H1 (cell line): ENCODE measurements around the gene TOM1L2. TPM values are rescaled to one million over a fixed set of nuclear protein-coding genes. Genes with fewer than 3 reads are reported as not detected.

Source experiments
- CTCF ChIA-PET: fragments of 300-600 bp; sonication (Branson Sonifier 250); formaldehyde crosslinking; loops from one replicate; lab custom pipeline; 2021; ENCODE audit not compliant: partially characterized antibody; lab: Charles Lee
- POLR2A ChIA-PET: fragments of 300-600 bp; sonication (Branson Sonifier 250); formaldehyde crosslinking; loops from one replicate; lab custom pipeline; 2021; ENCODE audit warnings: inconsistent platforms; ENCODE audit not compliant: partially characterized antibody; lab: Charles Lee
- DNase-seq, 2 experiments: peaks; one replicate each; pipeline versions ENCODE4 v3.0.0 to v3.0.0-alpha.2; 2010 to 2022; ENCODE audit warnings: low spot score in 2 of 2, low read depth in 1 of 2, mixed read lengths in 1 of 2
- FAIRE-seq: peaks from 2 replicates; lab custom pipeline; 2011; peaks lifted over from hg19 to GRCh38; lab: Jason Lieb, UNC
- H2AFZ ChIP-seq: 2 replicates; pipeline ENCODE4 v1.8.1; 2012; ENCODE audit warnings: low read length, inconsistent platforms
- H2AK5ac ChIP-seq: 2 replicates; pipeline ENCODE4 v1.6.1; 2013; ENCODE audit warnings: low read depth, low read length
- H2BK120ac ChIP-seq: replicated peaks from 2 replicates; pipeline ENCODE3; 2013; ENCODE audit warnings: low read depth, low read length, inconsistent platforms
- H2BK12ac ChIP-seq: 2 replicates; pipeline ENCODE4 v1.6.1; 2013; ENCODE audit warnings: low read depth, low read length
- H2BK15ac ChIP-seq: 2 replicates; pipeline ENCODE4 v1.6.1; 2013; ENCODE audit warnings: low read length
- H2BK20ac ChIP-seq: 2 replicates; pipeline ENCODE4 v1.6.1; 2013; ENCODE audit warnings: low read length
- H2BK5ac ChIP-seq: 2 replicates; pipeline ENCODE4 v1.6.1; 2013; ENCODE audit warnings: low read depth, low read length
- H3K14ac ChIP-seq: 2 replicates; pipeline ENCODE4 v1.6.1; 2013; ENCODE audit warnings: inconsistent platforms; ENCODE audit not compliant: insufficient read length
- H3K18ac ChIP-seq: 2 replicates; pipeline ENCODE4 v1.6.1; 2013; ENCODE audit warnings: low read length; ENCODE audit errors: extremely low read depth
- H3K23ac ChIP-seq: 2 replicates; pipeline ENCODE4 v1.6.1; 2013; ENCODE audit warnings: inconsistent platforms; ENCODE audit not compliant: insufficient read length
- H3K23me2 ChIP-seq: 2 replicates; pipeline ENCODE4 v1.6.1; 2013; ENCODE audit warnings: low read depth, low read length
- H3K27ac ChIP-seq: 2 replicates; pipeline ENCODE4 v1.6.1; 2011; ENCODE audit warnings: low read depth, low read length, inconsistent platforms
- H3K27me3 ChIP-seq, 4 experiments: replicated peaks in 1 of 4; 1 replicate in 1 of 4; 2 replicates in 3 of 4; pipeline versions ENCODE4 v1.6.1 to v1.8.1; 2011 to 2013; ENCODE audit warnings: low read length in 3 of 4, mild to moderate bottlenecking in 3 of 4, inconsistent platforms in 2 of 4, mixed read lengths in 2 of 4, moderate library complexity in 1 of 4; ENCODE audit not compliant: control insufficient read depth in 3 of 4, insufficient read depth in 3 of 4; ENCODE audit errors: extremely low read depth in 1 of 4
- H3K36me3 ChIP-seq, 4 experiments: 2 replicates each; pipeline versions ENCODE4 v1.6.1 to v1.8.1; 2011 to 2013; ENCODE audit warnings: mild to moderate bottlenecking in 4 of 4, low read length in 3 of 4, moderate library complexity in 2 of 4, control low read depth in 1 of 4, inconsistent platforms in 1 of 4; ENCODE audit not compliant: insufficient read depth in 4 of 4, control insufficient read depth in 2 of 4
- H3K4ac ChIP-seq: replicated peaks from 2 replicates; pipeline ENCODE3; 2013; ENCODE audit warnings: low read length, low read depth, mixed read lengths, inconsistent platforms; ENCODE audit not compliant: insufficient read length
- H3K4me1 ChIP-seq, 4 experiments: replicated peaks in 1 of 4; 1 replicate in 1 of 4; 2 replicates in 3 of 4; pipeline versions ENCODE4 v1.6.1 to v1.8.1; 2011 to 2013; ENCODE audit warnings: low read length in 3 of 4, inconsistent platforms in 2 of 4, mixed read lengths in 1 of 4; ENCODE audit not compliant: insufficient read depth in 4 of 4, control insufficient read depth in 3 of 4
- H3K4me2 ChIP-seq, 2 experiments: 2 replicates each; pipeline versions ENCODE4 v1.6.1 to v1.8.1; 2011 to 2013; ENCODE audit warnings: low read depth in 2 of 2, low read length in 2 of 2, control low read depth in 1 of 2, inconsistent platforms in 1 of 2, mild to moderate bottlenecking in 1 of 2; ENCODE audit not compliant: insufficient read depth in 1 of 2
- H3K4me3 ChIP-seq, 4 experiments: fragments of 200-600, 300-600 bp in 1 of 4; sonication (generic), shearing (Covaris generic), sonication (Bioruptor Twin) in 1 of 4; 2 replicates each; pipeline versions ENCODE4 v1.5.1 to v1.8.1; 2011 to 2016; ENCODE audit warnings: low read length in 4 of 4, low read depth in 3 of 4, control low read depth in 2 of 4, inconsistent platforms in 2 of 4, mild to moderate bottlenecking in 2 of 4, mixed read lengths in 1 of 4, moderate library complexity in 1 of 4; ENCODE audit not compliant: insufficient read depth in 2 of 4; ENCODE audit errors: extremely low read depth in 1 of 4
- H3K56ac ChIP-seq: replicated peaks from 2 replicates; pipeline ENCODE3; 2013; ENCODE audit warnings: low read depth, mild to moderate bottlenecking, mixed read lengths, low read length, inconsistent platforms; ENCODE audit not compliant: insufficient read length
- H3K79me1 ChIP-seq: 2 replicates; pipeline ENCODE4 v1.6.1; 2013; ENCODE audit warnings: low read depth, low read length, control low read depth
- H3K79me2 ChIP-seq, 2 experiments: 2 replicates each; pipeline versions ENCODE4 v1.6.1 to v1.8.1; 2012 to 2013; ENCODE audit warnings: low read length in 2 of 2, mild to moderate bottlenecking in 2 of 2, inconsistent platforms in 1 of 2; ENCODE audit not compliant: insufficient read depth in 2 of 2, control insufficient read depth in 1 of 2
- H3K9ac ChIP-seq, 4 experiments: replicated peaks in 1 of 4; 1 replicate in 1 of 4; 2 replicates in 3 of 4; pipeline versions ENCODE4 v1.6.1 to v1.8.1; 2011 to 2013; ENCODE audit warnings: low read depth in 3 of 4, low read length in 3 of 4, control low read depth in 2 of 4, mild to moderate bottlenecking in 2 of 4, moderate library complexity in 2 of 4, inconsistent platforms in 1 of 4; ENCODE audit errors: extremely low read depth in 1 of 4
- H3K9me3 ChIP-seq, 2 experiments: 2 replicates each; pipeline versions ENCODE4 v1.6.1 to v1.8.1; 2012 to 2013; ENCODE audit warnings: mild to moderate bottlenecking in 2 of 2, moderate library complexity in 2 of 2, control low read depth in 1 of 2, inconsistent platforms in 1 of 2, low read depth in 1 of 2, low read length in 1 of 2, mixed read lengths in 1 of 2; ENCODE audit not compliant: insufficient read depth in 2 of 2
- H4K20me1 ChIP-seq, 2 experiments: replicated peaks in 1 of 2; 2 replicates each; pipeline versions ENCODE3 to v1.8.1; 2011 to 2013; ENCODE audit warnings: inconsistent platforms in 2 of 2, low read length in 2 of 2, mild to moderate bottlenecking in 1 of 2; ENCODE audit not compliant: insufficient read depth in 2 of 2, control insufficient read depth in 1 of 2
- H4K5ac ChIP-seq: 2 replicates; pipeline ENCODE4 v1.6.1; 2013; ENCODE audit warnings: low read length, low read depth, mixed read lengths, inconsistent platforms; ENCODE audit not compliant: insufficient read length
- H4K8ac ChIP-seq: 2 replicates; pipeline ENCODE4 v1.8.0; 2013; ENCODE audit warnings: mild to moderate bottlenecking, moderate library complexity, low read length, inconsistent platforms; ENCODE audit not compliant: insufficient read depth; ENCODE audit errors: extremely low read depth
- H4K91ac ChIP-seq: replicated peaks from 2 replicates; pipeline ENCODE3; 2013; ENCODE audit warnings: low read length, mixed read lengths, inconsistent platforms; ENCODE audit not compliant: insufficient read length
- ATF2 ChIP-seq: IDR thresholded peaks from 2 replicates; pipeline ENCODE4 v1.6.1; 2012; ENCODE audit warnings: low read length, inconsistent platforms
- EGR1 ChIP-seq: IDR thresholded peaks from 2 replicates; pipeline ENCODE4 v1.6.1; 2011; ENCODE audit warnings: low read depth, low read length, borderline replicate concordance
- JUND ChIP-seq: IDR thresholded peaks from 2 replicates; pipeline ENCODE4 v1.6.1; 2011; ENCODE audit warnings: mild to moderate bottlenecking, improper control_type of control experiment, low read length
- KDM4A ChIP-seq: IDR thresholded peaks from one replicate; pipeline ENCODE4 v1.7.1; 2012; ENCODE audit warnings: low read depth, mild to moderate bottlenecking, moderate library complexity, low read length, inconsistent platforms; ENCODE audit not compliant: severe bottlenecking
- NANOG ChIP-seq: IDR thresholded peaks from 2 replicates; pipeline ENCODE4 v1.6.1; 2011; ENCODE audit warnings: low read length, low read depth, mild to moderate bottlenecking, inconsistent platforms; ENCODE audit not compliant: insufficient read depth, poor library complexity, severe bottlenecking
- NRF1 ChIP-seq: IDR thresholded peaks from 2 replicates; pipeline ENCODE4 v1.6.1; 2011; ENCODE audit warnings: mild to moderate bottlenecking, low read depth, low read length, improper control_type of control experiment
- POLR2A ChIP-seq, 2 experiments: IDR thresholded peaks; 1 replicate in 1 of 2; 2 replicates in 1 of 2; pipeline ENCODE4 v1.6.1; 2011; ENCODE audit warnings: low read depth in 2 of 2, low read length in 2 of 2, mild to moderate bottlenecking in 2 of 2; ENCODE audit errors: control extremely low read depth in 1 of 2
- POU5F1 ChIP-seq: IDR thresholded peaks from 2 replicates; pipeline ENCODE4 v1.6.1; 2011; ENCODE audit warnings: low read depth, mild to moderate bottlenecking, low read length, moderate library complexity
- SAP30 ChIP-seq: fragments of 300-600 bp; sonication (generic); IDR thresholded peaks from 2 replicates; pipeline ENCODE4 v1.7.1; 2012; ENCODE audit warnings: low read length, moderate library complexity, mild to moderate bottlenecking, inconsistent platforms; ENCODE audit not compliant: insufficient read depth, insufficient replicate concordance
- TAF7 ChIP-seq: optimal IDR thresholded peaks from 2 replicates; pipeline ENCODE3; 2011; ENCODE audit warnings: low read depth, mild to moderate bottlenecking, inconsistent platforms, low read length, moderate library complexity, borderline replicate concordance
- TEAD4 ChIP-seq: IDR thresholded peaks from 2 replicates; pipeline ENCODE4 v1.6.1; 2012; ENCODE audit warnings: low read depth, low read length, inconsistent platforms, mixed read lengths
- WGBS, 2 experiments: shearing (Covaris generic) in 1 of 2; methylation state at CpG; one replicate each; pipeline versions ENCODE4 v1.1.6 to v1.1.7; 2013 to 2015; ENCODE audit warnings: low lambda C conversion rate in 2 of 2, mixed read lengths in 2 of 2, inconsistent platforms in 1 of 2, low coverage in 1 of 2, missing lambda C conversion rate in 1 of 2; ENCODE audit not compliant: insufficient replicate concordance in 2 of 2, insufficient coverage in 1 of 2, insufficient read length in 1 of 2; ENCODE audit errors: extremely low coverage in 1 of 2, missing lambda C conversion rate in 1 of 2; 5-methylcytosine and 5-hydroxymethylcytosine counted together
- polyA plus RNA-seq, 7 experiments: library from polyadenylated mRNA; depleted of rRNA in 3 of 7; stranded (reverse) in 5 of 7; unstranded in 2 of 7; fragments of >200 nt in 5 of 7; fragments of 200-250 nt in 2 of 7; gene quantifications; 1 replicate in 5 of 7; 2 replicates in 1 of 7; 4 replicates in 1 of 7; pipeline versions ENCODE4 v1.2.1 to v1.2.3, GENCODE V29; 2011 to 2013; ENCODE audit warnings: missing spikeins in 2 of 7, mixed read lengths in 2 of 7
- total RNA-seq: library from RNA; stranded (reverse); fragmentation: NEBNext Ultra II Directional; extraction: Animal tissue kit (Norgen Biotek cat#: 25700); gene quantifications from 2 replicates; pipeline ENCODE4 v1.2.1, GENCODE V29; 2021
- TF ChIP-seq, protein P1 (sequence below): IDR thresholded peaks from 2 replicates; pipeline ENCODE4 v1.6.1; 2011; ENCODE audit warnings: low read depth, mild to moderate bottlenecking, low read length; ENCODE audit not compliant: insufficient read depth

TOM1L2 gene
- total and polyA plus RNA-seq, 2 of the 8 experiments (the other 6 are each of a cell fraction or from before 2014, with no cell fraction given): 2.0 to 3.4 TPM

DNA sequence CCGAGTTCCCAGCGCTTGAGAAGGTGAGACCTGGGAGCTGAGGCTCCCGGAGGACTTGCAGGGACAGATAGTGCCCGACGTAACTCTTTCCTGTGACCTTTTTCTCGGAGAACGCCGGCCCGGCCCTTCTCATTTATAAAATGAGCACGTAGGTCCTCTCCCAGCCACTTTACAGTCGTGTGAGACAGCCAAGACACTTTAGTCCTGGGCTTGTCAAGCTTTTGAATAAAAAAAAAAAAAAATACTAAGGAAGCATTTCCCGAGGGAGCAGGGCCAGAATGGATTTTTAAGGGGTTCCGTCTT lies 703 bp upstream of the TOM1L2 start:
- Histone ChIP-seq H3K14ac (no peak overlapping the region), H3K79me1 (no peaks in the 10 kb centered on the region; the same call in 1 of the 2 replicates), H2BK120ac (no peak overlapping the region), H4K20me1 (no peaks in the 10 kb centered on the region), H3K9ac (no peak overlapping the region), H3K4ac (no peak overlapping the region), H2BK15ac (no peak overlapping the region), H3K36me3 (no peaks in the 10 kb centered on the region), H2AK5ac (no peak overlapping the region), H3K27ac (no peak overlapping the region), H3K18ac (no peak overlapping the region), H3K4me1 (peaks cover 0 to 5% (median 2%) of the 10 kb centered on the region in 4 experiments; a peak in 2 of 7 replicates), H2BK20ac (no peak overlapping the region), H3K4me3 (peak overlapping the region; percentile 38 to 68 (median 64); a peak in 7 of 8 replicates), H3K4me2 (peak overlapping the region; percentile 52 to 76), H3K23ac (no peak overlapping the region), H3K9me3 (no peaks in the 10 kb centered on the region), H3K23me2 (peaks cover 5% of the 10 kb centered on the region; the same call in 1 of the 2 replicates), H4K91ac (no peak overlapping the region), H2AFZ (peak overlapping the region; percentile 78; the same call in 1 of the 2 replicates), H3K27me3 (no peaks in the 10 kb centered on the region), H4K5ac (no peak overlapping the region), H2BK5ac (no peak overlapping the region), H3K79me2 (no peaks in the 10 kb centered on the region), H2BK12ac (no peak overlapping the region), H4K8ac (no peak overlapping the region; the same call in 1 of the 2 replicates), H3K56ac (no peak overlapping the region)
- ChIA-PET POLR2A (interaction anchor here (0.6 kb wide), 1 partner anchor 102 kb away, joined by 3 read pairs; no protein-coding TSS in a partner anchor), CTCF (interaction anchor here (0.8 to 2.1 kb wide), 2 partner anchors 32 to 51 kb away, joined by 3 to 5 read pairs; no protein-coding TSS in a partner anchor)
- no peak for DNase-seq
- FAIRE-seq: no peak
- 8% methylated on average over 13 of the region's 13 CpGs; no CpG with 5 or more reads in 1 of the 2 experiments for WGBS, 2 experiments
- peak; percentile 4 for TF ChIP-seq KDM4A
- no peak for TF ChIP-seq POU5F1
- peak; percentile 29 for TF ChIP-seq SAP30
- no peak for TF ChIP-seq NANOG
- TF ChIP-seq TAF7: no peak
- no peak for TF ChIP-seq POLR2A (IDR thresholded peaks at IDR 0.05; ENCODE audit: control extremely low read depth in 1 of 2, low read depth in 2 of 2, low read length in 2 of 2)
- TF ChIP-seq ATF2: no peak
- TF ChIP-seq JUND: no peak
- TF ChIP-seq, protein P1, sequence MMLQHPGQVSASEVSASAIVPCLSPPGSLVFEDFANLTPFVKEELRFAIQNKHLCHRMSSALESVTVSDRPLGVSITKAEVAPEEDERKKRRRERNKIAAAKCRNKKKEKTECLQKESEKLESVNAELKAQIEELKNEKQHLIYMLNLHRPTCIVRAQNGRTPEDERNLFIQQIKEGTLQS: no peak
- no peak for TF ChIP-seq TEAD4
- TF ChIP-seq EGR1: no peak
- TF ChIP-seq NRF1: no peak
